WTC11 (cell line): ENCODE results near the gene EHD4. TPM values are rescaled to one million over a fixed set of nuclear protein-coding genes. Genes with fewer than 3 reads are reported as not detected.

Experiments used
- ATAC-seq: fragments of 200-7000 bp; cut with Tn5 transposase; 2 replicates; pipeline ENCODE4 v1.10.0; 2021; ENCODE audit warnings: mild to moderate bottlenecking, moderate library complexity
- CTCF ChIA-PET: fragments of 300-600 bp; sonication (Branson Sonifier 250); formaldehyde crosslinking; loops from one replicate; lab custom pipeline; 2021; ENCODE audit warnings: antibody characterized with exemption; lab: Charles Lee
- POLR2A ChIA-PET: fragments of 350-600 bp; sonication (Branson Sonifier 250); formaldehyde crosslinking; loops from one replicate; lab custom pipeline; 2021; ENCODE audit warnings: antibody characterized with exemption; lab: Charles Lee
- DNase-seq: peaks from one replicate; pipeline ENCODE4 v3.0.0; 2021; ENCODE audit warnings: low spot score
- H3K27ac Mint-ChIP-seq: 2 replicates; pipeline ENCODE4 v1.8.0; 2021; ENCODE audit warnings: mixed read lengths
- H3K27me3 Mint-ChIP-seq: 2 replicates; pipeline ENCODE4 v1.8.0; 2021; ENCODE audit warnings: low read depth, mild to moderate bottlenecking, moderate library complexity, mixed read lengths
- H3K36me3 Mint-ChIP-seq: 2 replicates; pipeline ENCODE4 v1.8.0; 2021; ENCODE audit warnings: mixed read lengths
- H3K4me1 Mint-ChIP-seq: 2 replicates; pipeline ENCODE4 v1.8.0; 2022; ENCODE audit warnings: mixed read lengths
- H3K4me3 Mint-ChIP-seq: 2 replicates; pipeline ENCODE4 v1.8.0; 2021; ENCODE audit warnings: mild to moderate bottlenecking, moderate library complexity, mixed read lengths
- H3K9me3 Mint-ChIP-seq: 2 replicates; pipeline ENCODE4 v1.8.0; 2021; ENCODE audit warnings: mixed read lengths
- ELF4 ChIP-seq: sonication (generic); formaldehyde crosslinking; IDR thresholded peaks from 2 replicates; pipeline ENCODE4 v1.8.1; 2022; ENCODE audit warnings: low read depth, mild to moderate bottlenecking, moderate library complexity, missing genetic modification reagents
- FOXP1 ChIP-seq: sonication (generic); formaldehyde crosslinking; IDR thresholded peaks from 2 replicates; pipeline ENCODE4 v1.8.0; 2022; ENCODE audit warnings: missing genetic modification reagents, mild to moderate bottlenecking, moderate library complexity, borderline replicate concordance
- GABPB1 ChIP-seq: sonication (generic); formaldehyde crosslinking; IDR thresholded peaks from 2 replicates; pipeline ENCODE4 v1.8.1; 2023; ENCODE audit warnings: mild to moderate bottlenecking, missing genetic modification reagents
- GTF2I ChIP-seq: fragments of 250-450 bp; sonication (Bioruptor Pico); conservative IDR thresholded peaks from 2 replicates; pipeline ENCODE4 v1.4.0; 2021; ENCODE audit warnings: mild to moderate bottlenecking
- HMGA2 ChIP-seq: fragments of 250-450 bp; sonication (Bioruptor Pico); IDR thresholded peaks from 2 replicates; pipeline ENCODE4 v1.4.0; 2021; ENCODE audit warnings: mild to moderate bottlenecking, moderate library complexity
- NFE2L1 ChIP-seq: sonication (generic); formaldehyde crosslinking; IDR thresholded peaks from 2 replicates; pipeline ENCODE4 v1.8.1; 2023; ENCODE audit warnings: missing genetic modification reagents
- NR3C1 ChIP-seq: sonication (generic); formaldehyde crosslinking; conservative IDR thresholded peaks from 2 replicates; pipeline ENCODE4 v1.8.1; 2023; ENCODE audit warnings: low read depth, mild to moderate bottlenecking, missing genetic modification reagents
- TEAD1 ChIP-seq: sonication (generic); formaldehyde crosslinking; IDR thresholded peaks from 2 replicates; pipeline ENCODE4 v1.8.0; 2022; ENCODE audit warnings: mild to moderate bottlenecking, missing genetic modification reagents
- TEAD4 ChIP-seq: sonication (generic); formaldehyde crosslinking; IDR thresholded peaks from 2 replicates; pipeline ENCODE4 v1.8.0; 2022; ENCODE audit warnings: mild to moderate bottlenecking, missing genetic modification reagents
- ZNF121 ChIP-seq: sonication (generic); formaldehyde crosslinking; IDR thresholded peaks from 2 replicates; pipeline ENCODE4 v1.8.0; 2023; ENCODE audit warnings: missing genetic modification reagents
- ZNF138 ChIP-seq: sonication (generic); formaldehyde crosslinking; conservative IDR thresholded peaks from 2 replicates; pipeline ENCODE4 v1.8.1; 2022; ENCODE audit warnings: mild to moderate bottlenecking, moderate library complexity, missing genetic modification reagents
- ZNF423 ChIP-seq: fragments of 250-450 bp; sonication (Bioruptor Pico); IDR thresholded peaks from 2 replicates; pipeline ENCODE4 v2.1.2; 2022; ENCODE audit warnings: mild to moderate bottlenecking, moderate library complexity
- total RNA-seq: library from RNA; stranded (reverse); gene quantifications from 3 replicates; pipeline ENCODE4 v1.2.3, GENCODE V29; 2021
- TF ChIP-seq, protein P1 (sequence below): sonication (generic); formaldehyde crosslinking; conservative IDR thresholded peaks from 2 replicates; pipeline ENCODE4 v1.8.1; 2023; ENCODE audit warnings: mild to moderate bottlenecking, low read depth, missing genetic modification reagents, moderate library complexity
- TF ChIP-seq, protein P2 (sequence below): sonication (generic); formaldehyde crosslinking; IDR thresholded peaks from 2 replicates; pipeline ENCODE4 v1.8.1; 2022; ENCODE audit warnings: missing genetic modification reagents, borderline replicate concordance
- TF ChIP-seq, protein P3 (sequence below): sonication (generic); formaldehyde crosslinking; IDR thresholded peaks from 2 replicates; pipeline ENCODE4 v1.8.1; 2023; ENCODE audit warnings: mild to moderate bottlenecking, missing genetic modification reagents
- TF ChIP-seq, protein P4 (sequence below): sonication (generic); formaldehyde crosslinking; IDR thresholded peaks from 2 replicates; pipeline ENCODE4 v1.8.1; 2022; ENCODE audit warnings: mild to moderate bottlenecking, missing genetic modification reagents, moderate library complexity, borderline replicate concordance
- TF ChIP-seq, protein P5 (sequence below): fragments of 200-600 bp; IDR thresholded peaks from 2 replicates; pipeline ENCODE4 v1.8.0; 2022; ENCODE audit warnings: antibody characterized with exemption
- TF ChIP-seq, protein P6 (sequence below): sonication (generic); formaldehyde crosslinking; IDR thresholded peaks from 2 replicates; pipeline ENCODE4 v1.8.0; 2022; ENCODE audit warnings: mild to moderate bottlenecking, missing genetic modification reagents

EHD4 gene
- total RNA-seq, 1 experiment from 2014 or later = 23.9 TPM

DNA sequence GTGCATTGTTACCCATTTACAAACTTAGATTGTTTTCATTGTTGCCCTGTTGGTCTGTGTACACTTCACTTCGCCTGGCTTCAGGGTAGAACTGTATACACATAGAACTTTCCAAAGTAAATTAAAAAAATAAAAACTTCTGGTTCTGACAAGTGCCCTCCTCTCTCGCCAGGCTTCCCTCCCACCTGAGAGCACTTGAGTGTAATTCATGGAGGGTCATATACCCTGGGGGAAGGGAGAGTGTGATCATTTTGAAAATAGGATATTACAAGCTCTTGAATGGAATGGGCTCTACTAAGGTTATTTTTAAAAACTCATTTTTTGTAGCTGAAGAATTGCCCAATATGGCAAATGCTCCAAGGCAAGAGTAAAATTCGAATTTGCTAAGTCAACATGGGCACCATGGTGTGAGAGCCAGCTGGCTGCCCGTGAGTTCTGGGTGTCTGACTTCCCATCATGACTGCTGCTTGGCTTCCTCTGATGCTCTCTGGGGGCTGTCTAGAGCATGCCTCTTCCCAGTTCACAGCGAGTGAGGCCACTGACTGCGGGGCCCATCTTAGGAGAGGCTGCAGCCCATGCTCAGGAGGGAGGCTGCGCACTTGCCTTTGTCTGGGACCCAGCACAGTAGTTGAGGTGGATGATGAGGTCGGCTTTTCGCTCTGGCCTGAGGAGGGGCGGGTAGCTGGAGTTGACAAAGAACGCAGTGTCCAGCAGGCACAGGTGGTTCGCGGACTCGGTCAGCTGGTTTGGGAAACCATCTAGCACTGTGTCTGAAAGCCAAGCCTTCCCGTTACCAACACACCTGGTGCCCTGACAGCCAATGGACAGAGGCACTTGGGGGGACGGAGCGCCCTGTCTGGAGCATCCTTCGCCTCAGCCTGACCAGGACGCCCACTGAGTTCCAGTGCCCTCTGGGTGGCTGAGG, 13.1 kb upstream of the EHD4 start (continued):
- no peak for TF ChIP-seq TEAD1 (CRISPR knock-in tag)
- TF ChIP-seq, protein P1, sequence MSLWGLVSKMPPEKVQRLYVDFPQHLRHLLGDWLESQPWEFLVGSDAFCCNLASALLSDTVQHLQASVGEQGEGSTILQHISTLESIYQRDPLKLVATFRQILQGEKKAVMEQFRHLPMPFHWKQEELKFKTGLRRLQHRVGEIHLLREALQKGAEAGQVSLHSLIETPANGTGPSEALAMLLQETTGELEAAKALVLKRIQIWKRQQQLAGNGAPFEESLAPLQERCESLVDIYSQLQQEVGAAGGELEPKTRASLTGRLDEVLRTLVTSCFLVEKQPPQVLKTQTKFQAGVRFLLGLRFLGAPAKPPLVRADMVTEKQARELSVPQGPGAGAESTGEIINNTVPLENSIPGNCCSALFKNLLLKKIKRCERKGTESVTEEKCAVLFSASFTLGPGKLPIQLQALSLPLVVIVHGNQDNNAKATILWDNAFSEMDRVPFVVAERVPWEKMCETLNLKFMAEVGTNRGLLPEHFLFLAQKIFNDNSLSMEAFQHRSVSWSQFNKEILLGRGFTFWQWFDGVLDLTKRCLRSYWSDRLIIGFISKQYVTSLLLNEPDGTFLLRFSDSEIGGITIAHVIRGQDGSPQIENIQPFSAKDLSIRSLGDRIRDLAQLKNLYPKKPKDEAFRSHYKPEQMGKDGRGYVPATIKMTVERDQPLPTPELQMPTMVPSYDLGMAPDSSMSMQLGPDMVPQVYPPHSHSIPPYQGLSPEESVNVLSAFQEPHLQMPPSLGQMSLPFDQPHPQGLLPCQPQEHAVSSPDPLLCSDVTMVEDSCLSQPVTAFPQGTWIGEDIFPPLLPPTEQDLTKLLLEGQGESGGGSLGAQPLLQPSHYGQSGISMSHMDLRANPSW (CRISPR knock-in tag) = no peak
- TF ChIP-seq NR3C1 (CRISPR knock-in tag) = no peak
- TF ChIP-seq, protein P2, sequence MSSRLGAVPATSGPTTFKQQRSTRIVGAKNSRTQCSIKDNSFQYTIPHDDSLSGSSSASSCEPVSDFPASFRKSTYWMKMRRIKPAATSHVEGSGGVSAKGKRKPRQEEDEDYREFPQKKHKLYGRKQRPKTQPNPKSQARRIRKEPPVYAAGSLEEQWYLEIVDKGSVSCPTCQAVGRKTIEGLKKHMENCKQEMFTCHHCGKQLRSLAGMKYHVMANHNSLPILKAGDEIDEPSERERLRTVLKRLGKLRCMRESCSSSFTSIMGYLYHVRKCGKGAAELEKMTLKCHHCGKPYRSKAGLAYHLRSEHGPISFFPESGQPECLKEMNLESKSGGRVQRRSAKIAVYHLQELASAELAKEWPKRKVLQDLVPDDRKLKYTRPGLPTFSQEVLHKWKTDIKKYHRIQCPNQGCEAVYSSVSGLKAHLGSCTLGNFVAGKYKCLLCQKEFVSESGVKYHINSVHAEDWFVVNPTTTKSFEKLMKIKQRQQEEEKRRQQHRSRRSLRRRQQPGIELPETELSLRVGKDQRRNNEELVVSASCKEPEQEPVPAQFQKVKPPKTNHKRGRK (CRISPR knock-in tag) = no peak
- no peak for TF ChIP-seq ZNF121 (CRISPR knock-in tag)

DNA sequence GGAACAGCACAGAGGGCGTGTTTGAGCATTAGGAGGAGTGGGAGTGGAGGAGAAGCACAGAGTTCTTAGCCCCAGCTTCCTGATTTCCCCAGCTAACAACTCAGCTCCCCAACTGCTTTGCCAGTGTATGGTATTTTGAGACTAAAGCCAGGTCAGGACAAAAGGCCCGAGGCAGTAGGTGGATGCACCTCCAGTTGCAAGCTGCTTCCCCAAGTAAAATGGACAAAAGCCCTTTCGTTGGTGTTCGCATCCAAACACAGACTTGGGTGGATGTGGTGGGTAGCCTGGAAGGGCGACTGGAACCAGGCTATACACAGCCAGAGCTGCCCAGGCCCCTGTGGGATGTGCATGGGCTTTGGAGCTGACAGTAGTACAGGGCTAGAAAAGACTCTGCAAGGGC, 12.3 kb upstream of the EHD4 start:
- CTCF ChIA-PET = interaction anchor here (0.7 to 7.5 kb wide), 4 partner anchors 72 to 153 kb away, joined by 3 to 121 read pairs (median 6); no protein-coding TSS in a partner anchor
- POLR2A ChIA-PET = no interaction called here
- ATAC-seq = no peak
- Mint-ChIP-seq H3K27ac (no peak overlapping the region), H3K4me3 (no peak overlapping the region), H3K4me1 (peaks cover 14% of the 10 kb centered on the region), H3K9me3 (no peaks in the 10 kb centered on the region), H3K27me3 (no peaks in the 10 kb centered on the region; the same call in 1 of the 2 replicates), H3K36me3 (no peaks in the 10 kb centered on the region)
- DNase-seq = no peak
- no peak for TF ChIP-seq NFE2L1 (CRISPR knock-in tag)
- no peak for TF ChIP-seq GTF2I
- TF ChIP-seq, protein P3, sequence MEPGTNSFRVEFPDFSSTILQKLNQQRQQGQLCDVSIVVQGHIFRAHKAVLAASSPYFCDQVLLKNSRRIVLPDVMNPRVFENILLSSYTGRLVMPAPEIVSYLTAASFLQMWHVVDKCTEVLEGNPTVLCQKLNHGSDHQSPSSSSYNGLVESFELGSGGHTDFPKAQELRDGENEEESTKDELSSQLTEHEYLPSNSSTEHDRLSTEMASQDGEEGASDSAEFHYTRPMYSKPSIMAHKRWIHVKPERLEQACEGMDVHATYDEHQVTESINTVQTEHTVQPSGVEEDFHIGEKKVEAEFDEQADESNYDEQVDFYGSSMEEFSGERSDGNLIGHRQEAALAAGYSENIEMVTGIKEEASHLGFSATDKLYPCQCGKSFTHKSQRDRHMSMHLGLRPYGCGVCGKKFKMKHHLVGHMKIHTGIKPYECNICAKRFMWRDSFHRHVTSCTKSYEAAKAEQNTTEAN (CRISPR knock-in tag) = no peak
- TF ChIP-seq ZNF423 (CRISPR knock-in tag) = no peak
- TF ChIP-seq, protein P4, sequence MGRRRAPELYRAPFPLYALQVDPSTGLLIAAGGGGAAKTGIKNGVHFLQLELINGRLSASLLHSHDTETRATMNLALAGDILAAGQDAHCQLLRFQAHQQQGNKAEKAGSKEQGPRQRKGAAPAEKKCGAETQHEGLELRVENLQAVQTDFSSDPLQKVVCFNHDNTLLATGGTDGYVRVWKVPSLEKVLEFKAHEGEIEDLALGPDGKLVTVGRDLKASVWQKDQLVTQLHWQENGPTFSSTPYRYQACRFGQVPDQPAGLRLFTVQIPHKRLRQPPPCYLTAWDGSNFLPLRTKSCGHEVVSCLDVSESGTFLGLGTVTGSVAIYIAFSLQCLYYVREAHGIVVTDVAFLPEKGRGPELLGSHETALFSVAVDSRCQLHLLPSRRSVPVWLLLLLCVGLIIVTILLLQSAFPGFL = no peak
- TF ChIP-seq, protein P5, sequence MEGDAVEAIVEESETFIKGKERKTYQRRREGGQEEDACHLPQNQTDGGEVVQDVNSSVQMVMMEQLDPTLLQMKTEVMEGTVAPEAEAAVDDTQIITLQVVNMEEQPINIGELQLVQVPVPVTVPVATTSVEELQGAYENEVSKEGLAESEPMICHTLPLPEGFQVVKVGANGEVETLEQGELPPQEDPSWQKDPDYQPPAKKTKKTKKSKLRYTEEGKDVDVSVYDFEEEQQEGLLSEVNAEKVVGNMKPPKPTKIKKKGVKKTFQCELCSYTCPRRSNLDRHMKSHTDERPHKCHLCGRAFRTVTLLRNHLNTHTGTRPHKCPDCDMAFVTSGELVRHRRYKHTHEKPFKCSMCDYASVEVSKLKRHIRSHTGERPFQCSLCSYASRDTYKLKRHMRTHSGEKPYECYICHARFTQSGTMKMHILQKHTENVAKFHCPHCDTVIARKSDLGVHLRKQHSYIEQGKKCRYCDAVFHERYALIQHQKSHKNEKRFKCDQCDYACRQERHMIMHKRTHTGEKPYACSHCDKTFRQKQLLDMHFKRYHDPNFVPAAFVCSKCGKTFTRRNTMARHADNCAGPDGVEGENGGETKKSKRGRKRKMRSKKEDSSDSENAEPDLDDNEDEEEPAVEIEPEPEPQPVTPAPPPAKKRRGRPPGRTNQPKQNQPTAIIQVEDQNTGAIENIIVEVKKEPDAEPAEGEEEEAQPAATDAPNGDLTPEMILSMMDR = no peak
- TF ChIP-seq HMGA2 (CRISPR knock-in tag) = no peak
- TF ChIP-seq, protein P6, sequence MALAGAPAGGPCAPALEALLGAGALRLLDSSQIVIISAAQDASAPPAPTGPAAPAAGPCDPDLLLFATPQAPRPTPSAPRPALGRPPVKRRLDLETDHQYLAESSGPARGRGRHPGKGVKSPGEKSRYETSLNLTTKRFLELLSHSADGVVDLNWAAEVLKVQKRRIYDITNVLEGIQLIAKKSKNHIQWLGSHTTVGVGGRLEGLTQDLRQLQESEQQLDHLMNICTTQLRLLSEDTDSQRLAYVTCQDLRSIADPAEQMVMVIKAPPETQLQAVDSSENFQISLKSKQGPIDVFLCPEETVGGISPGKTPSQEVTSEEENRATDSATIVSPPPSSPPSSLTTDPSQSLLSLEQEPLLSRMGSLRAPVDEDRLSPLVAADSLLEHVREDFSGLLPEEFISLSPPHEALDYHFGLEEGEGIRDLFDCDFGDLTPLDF (CRISPR knock-in tag) = no peak
- no peak for TF ChIP-seq TEAD4
- TF ChIP-seq ZNF138 (CRISPR knock-in tag) = no peak
- TF ChIP-seq, protein P1 (CRISPR knock-in tag) = no peak
- no peak for TF ChIP-seq ELF4 (CRISPR knock-in tag)
- no peak for TF ChIP-seq FOXP1 (CRISPR knock-in tag)
- TF ChIP-seq, protein P2 (CRISPR knock-in tag) = no peak
- no peak for TF ChIP-seq GABPB1 (CRISPR knock-in tag)
